GM21529 (cell line): ENCODE results near the gene ZBTB44.
"Not testable (repeated sequence)": the region's sequence is repeated elsewhere in the genome, so short reads cannot be mapped to it uniquely, and the experiment has no call there.

Experiments
- ATAC-seq: cut with Tn5 transposase; IDR thresholded peaks from one replicate; pipeline ENCODE4 v1.9.1; 2021; ENCODE audit not compliant: unreplicated experiment

Gene ZBTB44

DNA sequence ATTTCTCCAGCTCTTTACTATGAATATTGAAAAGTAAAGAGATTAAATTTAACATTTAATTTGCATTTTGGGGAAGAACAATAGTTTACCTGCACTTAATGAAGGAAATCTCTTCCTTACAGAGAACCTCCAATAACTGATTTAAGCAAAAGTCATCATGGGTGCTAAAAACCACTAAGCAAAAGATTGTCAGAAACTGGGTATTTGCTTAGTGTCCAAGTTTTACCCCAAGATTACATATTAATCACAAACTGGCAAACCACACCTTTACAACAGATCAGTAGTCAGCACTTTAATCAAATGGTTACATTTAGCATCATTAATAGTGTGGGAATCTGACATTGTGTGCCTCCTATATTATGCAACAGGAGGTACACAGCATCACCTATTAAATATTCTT is 2.7 kb downstream of the ZBTB44 start:
- no peak for ATAC-seq

DNA sequence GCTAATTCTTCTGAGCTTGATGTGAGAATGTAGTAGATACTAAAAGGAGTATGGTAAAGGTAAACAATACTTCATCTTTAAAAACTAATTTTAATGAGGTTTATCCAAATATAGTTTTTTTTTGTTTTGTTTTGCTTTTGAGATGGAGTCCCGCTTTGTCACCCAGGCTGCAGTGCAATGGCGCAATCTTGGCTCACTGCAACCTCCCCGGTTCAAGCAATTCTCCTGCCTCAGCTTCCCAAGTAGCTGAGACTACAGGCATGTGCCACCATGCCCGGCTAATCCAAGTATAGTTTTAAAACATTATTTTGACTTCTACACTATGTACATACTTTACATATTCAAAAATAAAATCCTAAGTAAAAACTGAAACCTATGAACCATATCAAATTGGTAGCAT is 4.1 kb downstream of the ZBTB44 start:
- no peak for ATAC-seq

DNA sequence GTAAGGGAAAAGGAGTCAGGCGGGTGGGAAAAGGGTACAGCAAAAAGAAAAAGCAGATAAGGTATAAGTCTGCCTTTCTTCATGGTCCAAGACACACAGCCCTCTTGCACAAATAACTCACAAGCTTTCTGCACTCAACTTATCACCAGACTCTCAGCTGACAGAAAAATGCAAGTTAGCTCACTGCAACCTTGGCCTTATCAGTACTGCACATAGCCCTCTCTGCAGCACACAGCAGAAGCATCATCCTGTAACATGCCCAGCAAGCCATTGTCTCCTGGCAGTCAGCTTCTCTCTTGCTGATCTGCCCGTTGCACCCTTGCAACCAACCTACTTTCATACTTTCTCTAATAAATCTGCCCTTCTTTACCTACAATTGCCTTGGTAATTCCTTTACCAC is 5.8 kb downstream of the ZBTB44 start:
- no peak for ATAC-seq

GRCh38 chr11:130308059-130308458 is 6.7 kb downstream of the ZBTB44 start:
- ATAC-seq: no peak

DNA sequence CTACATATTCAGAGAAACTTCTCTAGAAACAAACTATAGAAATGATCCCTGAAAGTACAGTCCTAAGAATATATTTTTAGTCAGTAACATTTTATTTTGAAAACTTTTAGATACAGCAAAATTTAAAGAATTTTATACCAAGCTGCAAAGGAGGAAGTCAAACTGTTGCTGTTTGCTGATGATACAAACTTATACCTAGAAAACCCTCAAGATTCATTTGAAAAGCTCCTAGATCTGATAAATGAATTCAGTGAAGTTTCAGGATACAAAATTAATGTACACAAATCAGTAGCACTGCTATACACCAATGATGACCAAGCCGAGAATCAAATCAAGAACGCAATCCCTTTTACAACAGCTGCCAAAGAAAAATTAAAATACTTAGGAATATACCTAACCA is 10.1 kb downstream of the ZBTB44 start:
- no peak for ATAC-seq

GRCh38 chr11:130301002-130301401 is 13.7 kb downstream of the ZBTB44 start:
- ATAC-seq: no peak

DNA sequence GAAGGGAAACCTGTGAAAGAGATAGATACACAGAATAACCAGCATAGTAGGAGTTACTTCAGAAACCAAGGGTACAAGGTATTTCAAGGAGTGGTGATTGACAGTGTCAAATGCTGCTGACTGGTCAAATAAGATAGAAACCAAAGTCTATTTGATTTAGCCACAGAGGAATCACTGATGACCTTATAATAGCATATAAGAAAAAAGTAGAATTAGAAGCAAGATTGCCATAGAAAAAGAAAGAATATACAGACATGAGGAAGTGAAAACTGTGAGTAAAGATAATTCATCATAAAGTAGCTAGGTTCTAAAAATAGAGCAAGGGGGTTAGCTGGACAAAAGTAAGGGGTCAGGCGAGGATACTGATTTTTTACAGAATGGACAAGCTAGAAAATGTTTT is 14.2 kb downstream of the ZBTB44 start:
- peak; percentile 78 for ATAC-seq

DNA sequence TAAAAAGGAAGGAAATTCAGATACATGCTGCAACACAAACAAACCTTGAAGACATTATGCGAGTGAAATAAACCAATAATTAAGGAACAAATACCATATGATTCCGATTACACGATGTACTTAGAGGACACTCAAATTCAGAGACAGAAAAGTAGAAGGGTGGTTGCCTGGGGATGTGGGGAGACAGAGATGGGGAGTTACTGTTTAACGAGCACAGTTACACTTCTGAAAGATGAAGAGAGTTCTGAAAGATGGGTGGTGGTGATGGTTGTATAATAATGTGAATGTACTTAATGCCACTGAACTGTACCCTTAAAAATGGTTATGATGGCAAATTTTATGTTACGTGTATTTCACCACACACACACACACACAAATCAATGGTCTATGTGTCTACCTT is 14.7 kb downstream of the ZBTB44 start:
- no peak for ATAC-seq

DNA sequence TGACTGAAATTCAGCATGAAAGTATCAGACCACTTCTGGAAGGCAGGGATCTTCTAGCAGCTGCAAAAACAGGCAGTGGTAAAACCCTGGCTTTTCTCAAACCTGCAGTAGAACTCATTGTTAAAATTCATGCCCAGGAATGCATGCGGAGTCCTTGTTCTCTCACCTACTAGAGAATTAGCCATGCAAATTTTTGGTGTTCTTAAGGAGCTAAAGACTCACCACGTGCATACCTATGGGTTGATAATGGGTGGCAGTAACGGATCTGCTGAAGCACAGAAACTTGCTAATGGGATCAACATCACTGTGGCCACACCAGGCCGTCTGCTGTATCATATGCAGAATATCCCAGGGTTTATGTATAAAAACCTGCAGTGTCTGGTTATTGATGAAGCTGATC is 19.1 kb downstream of the ZBTB44 start:
- no peak for ATAC-seq

GRCh38 chr11:130282111-130282510 is 32.6 kb downstream of the ZBTB44 start:
- ATAC-seq: no peak

- ATAC-seq: not testable (repeated sequence)
Observed at GRCh38 chr11:130281341-130281740, 33.4 kb downstream of the ZBTB44 start.

DNA sequence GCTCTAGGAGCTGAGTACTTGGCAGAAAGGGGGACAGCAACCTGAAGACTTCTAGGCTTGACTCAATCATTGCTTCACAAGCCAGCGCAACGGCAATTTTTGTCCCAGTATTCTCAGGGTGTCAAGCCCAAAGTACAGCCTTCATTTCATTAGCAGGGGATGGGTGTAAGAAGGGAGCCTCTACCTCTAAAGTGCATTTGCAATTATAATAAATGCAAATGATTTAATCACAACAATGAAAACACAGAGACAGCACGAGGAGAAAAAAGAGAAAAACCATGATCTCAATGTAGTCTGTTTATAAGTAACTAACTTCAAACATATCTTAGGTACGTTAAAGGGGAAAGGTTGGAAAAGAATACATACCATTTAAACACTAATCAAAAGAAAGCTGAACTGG is 34.7 kb downstream of the ZBTB44 start:
- ATAC-seq: no peak

DNA sequence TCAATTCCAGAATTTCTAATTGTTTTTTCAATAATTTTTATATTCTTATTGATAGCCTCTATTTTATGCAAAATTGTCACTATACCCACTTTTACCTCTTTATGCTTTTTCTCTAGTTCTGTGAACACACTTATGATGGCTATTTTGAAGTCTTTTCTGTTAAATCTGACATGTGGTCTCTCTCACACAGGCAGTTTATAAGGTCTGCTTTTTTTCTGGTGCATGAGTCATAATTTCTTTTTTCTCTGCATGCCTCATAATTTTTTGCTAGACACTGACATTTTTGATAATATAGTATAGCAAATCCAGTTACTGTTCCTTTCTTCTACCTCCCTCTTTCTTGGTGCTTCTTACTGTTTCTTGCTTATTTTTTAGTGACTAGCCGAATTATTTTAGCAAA is 36.0 kb downstream of the ZBTB44 start:
- no peak for ATAC-seq

DNA sequence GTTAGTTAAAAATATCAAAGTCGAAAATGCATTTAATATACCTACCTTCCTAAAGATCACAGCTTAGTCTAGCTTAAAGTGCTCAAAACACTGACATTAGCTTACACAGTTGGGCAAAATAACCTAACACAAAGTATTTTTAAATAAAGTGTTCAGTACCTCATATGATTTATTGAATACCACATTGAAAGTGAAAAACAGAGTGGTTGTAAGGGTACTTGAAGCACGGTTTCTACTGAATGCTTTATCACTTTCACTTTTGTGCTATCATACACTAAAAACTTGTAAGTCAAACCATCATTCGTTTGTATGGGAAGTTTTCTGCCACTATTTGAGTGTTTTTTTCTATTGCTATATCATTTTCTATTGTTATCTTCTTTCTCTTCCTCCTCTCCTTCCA is 36.6 kb downstream of the ZBTB44 start:
- ATAC-seq: peak; percentile 67

GRCh38 chr11:130272336-130272735 is 42.4 kb downstream of the ZBTB44 start:
- ATAC-seq: no peak

DNA sequence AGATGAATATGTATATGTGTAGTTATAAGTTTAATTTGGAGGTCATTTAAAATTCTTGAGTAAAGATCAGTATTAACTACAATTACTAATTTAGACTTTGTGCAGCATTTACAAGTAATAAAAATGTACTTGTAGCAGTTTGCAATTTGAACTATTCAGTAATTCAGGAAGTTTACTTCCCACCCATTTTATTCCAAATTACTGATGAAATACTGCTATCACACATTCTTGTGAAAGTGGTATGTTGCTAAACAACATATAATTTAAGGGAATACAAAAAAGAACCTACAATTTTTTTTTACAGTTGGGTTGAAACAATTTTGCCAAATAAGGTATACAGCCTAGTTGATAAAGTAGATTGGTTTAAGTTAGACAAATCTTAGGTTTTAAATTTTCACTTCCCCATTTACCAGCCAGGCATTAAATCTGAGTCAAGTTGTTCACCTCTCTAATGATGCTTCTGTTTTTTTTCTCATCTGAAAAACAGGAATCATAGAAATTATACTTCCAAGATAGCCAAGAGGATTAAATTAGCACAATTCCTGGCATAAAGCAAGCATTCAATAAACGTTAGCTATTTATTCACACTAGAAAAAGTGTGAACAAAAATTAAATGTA is 45.3 kb downstream of the ZBTB44 start:
- peak; percentile 96 for ATAC-seq

- ATAC-seq: no peak
Observed at GRCh38 chr11:130263351-130263750, 51.4 kb downstream of the ZBTB44 start.

GRCh38 chr11:130262424-130262823 is 52.3 kb downstream of the ZBTB44 start:
- no peak for ATAC-seq

DNA sequence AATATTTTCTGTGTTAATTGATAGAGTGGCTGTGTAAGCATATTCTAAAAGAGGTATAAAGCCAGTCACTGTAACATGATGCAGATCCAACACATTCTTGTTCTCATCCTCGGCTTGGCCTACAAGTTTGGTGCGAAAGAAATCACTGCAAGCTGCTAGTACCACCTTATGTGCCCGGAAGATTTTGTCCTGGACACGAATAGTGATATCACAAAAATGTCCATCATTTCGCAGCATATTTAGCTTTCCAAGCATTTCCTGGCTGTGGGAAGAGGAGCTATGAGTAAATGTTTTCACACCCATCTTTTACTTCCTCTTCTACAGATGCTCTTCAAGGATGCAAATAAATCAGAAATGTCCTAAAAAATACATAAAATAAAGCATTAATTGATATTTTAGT is 53.1 kb downstream of the ZBTB44 start:
- no peak for ATAC-seq

DNA sequence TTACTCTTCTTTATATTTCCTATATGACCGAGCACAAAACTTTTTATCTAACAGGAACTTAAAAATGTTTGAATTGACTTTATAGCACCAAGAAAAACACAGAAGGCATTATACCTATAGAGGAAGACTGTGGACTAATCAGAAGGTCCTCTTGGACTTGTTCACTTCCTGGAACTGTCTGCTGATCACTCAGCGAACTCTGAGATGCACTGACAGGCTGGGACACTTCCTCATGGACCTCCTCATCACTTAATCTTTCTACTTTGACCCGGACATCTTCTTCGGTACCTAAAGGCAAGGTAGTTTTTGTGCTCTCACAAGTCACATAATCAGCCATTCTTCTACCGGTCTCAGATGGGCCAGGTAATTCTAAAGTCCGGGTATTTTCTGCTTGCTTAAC is 54.0 kb downstream of the ZBTB44 start:
- ATAC-seq: no peak

DNA sequence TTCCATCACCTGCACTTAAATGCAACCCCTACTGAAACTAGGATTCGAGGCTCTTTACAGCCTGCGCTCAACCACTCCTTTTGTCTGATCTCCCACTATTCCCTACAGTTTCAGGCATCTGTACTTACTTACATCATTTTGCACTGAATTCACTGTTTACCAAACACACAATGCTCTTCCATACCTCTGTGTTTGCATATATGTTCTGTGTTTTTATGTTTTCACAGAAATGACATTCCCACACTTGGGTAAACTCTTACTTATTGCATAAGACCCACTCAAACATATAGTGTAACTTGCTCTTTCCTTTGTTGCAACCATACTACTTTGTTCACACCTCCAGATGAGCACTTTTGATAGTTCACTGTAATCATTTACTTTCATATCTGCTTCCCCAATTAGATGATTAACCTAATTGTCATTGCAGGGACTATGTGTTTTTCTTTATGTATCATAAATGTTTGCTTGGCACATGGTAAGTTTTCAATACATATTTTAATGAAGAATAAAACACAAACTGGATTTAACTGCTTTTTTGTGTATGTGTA is 54.6 kb downstream of the ZBTB44 start:
- ATAC-seq: no peak

DNA sequence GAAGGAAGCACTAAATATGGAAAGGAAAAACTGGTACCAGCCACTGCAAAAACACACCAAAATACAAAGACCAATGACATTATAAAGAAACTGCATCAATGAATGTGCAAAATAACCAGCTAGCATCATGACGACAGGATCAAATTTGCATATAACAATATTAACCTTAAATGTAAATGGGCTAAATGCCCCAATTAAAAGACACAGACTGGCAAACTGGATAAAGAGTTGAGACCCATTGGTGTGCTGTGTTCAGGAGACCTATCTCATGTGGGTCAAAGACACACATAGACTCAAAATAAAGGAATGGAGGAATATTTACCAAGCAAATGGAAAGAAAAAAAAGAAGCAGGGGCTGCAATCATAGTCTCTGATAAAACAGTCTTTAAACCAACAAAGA is 63.0 kb downstream of the ZBTB44 start:
- ATAC-seq: not testable (repeated sequence)

DNA sequence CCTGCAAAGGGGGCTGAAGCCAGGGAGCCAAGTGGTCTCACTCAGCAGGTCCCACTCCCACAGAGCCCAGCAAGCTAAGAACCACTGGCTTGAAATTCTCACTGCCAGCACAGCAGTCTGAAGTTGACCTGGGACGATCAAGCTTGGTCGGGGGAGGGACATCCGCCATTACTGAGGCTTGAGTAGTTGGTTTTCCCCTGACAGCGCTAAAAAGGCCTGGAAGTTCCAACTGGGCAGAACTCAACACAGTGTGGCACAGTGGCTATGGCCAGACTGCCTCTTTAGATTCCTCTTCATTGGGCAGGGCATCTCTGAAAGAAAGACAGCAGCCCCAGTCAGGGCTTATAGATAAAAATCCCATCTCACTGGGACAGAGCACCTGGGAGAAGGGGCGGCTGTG is 64.8 kb downstream of the ZBTB44 start:
- not testable (repeated sequence) for ATAC-seq
